Adipose tissue (tissue), 3 donors: ENCODE results near the gene PSMD8. TPM values are rescaled to one million over a fixed set of nuclear protein-coding genes. Genes with fewer than 3 reads are reported as not detected.
"Not testable (repeated sequence)": the region's sequence is repeated elsewhere in the genome, so short reads cannot be mapped to it uniquely, and the experiment has no call there.

ENCODE experiments used
- H3K27ac ChIP-seq: one replicate; pipeline ENCODE4 v1.5.1; 2013; ENCODE audit warnings: low read depth, low read length
- WGBS, 3 donors: extraction: QIAGEN DNeasy Blood & Tissue Kit; methylation state at CpG; one replicate each; pipeline ENCODE4 v1.1.7; 2013; 5-methylcytosine and 5-hydroxymethylcytosine counted together
- polyA plus RNA-seq, 3 donors: library from polyadenylated mRNA; stranded (reverse); fragments of 200-250 nt; gene quantifications; one replicate each; pipeline ENCODE4 v1.2.3, GENCODE V29; 2013
- donor health status: healthy with polysubstance abuse.
- donor health status: Bipolar disorder and iron deficiency.
- donor health status: healthy.

Gene PSMD8
- 100 to 1,000 TPM; 138 to 486 (median 165) TPM for polyA plus RNA-seq

DNA sequence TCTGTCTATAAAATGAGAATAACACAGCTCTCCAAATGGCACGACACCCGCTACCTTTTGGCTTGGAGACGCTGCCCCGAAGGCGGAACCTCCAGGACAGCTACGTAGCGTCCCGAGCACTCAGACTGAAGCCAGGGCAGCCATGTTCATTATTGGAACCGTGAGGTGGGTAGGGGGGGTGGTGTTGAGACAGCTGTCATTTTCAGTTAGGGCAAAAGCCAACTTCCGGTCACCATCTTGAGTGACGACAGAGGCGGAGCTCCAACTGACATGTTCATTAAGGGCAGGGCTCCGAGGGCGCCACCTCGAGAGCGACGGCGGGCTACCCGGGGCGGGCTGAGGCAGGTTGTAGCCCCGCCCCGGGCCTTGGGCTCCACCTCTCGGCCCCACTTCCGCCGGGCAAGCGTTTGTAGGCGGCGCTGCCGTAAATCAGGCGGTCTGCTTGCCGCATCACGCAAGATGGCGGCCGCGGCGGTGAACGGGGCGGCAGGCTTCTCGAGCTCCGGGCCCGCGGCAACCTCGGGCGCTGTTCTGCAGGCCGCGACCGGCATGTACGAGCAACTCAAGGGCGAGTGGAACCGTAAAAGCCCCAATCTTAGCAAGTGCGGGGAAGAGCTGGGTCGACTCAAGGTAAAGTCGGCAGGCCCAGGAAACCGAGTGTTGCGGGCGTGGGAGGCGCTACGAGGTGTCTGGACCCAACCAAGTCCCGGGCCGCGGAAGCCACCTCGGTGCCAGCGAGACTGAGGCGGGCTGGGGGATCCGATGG is at the start of gene PSMD8:
PSMD8 (plus strand) TSS at position 240 of the 766 bp plus-strand sequence; CDS start at position 271, 31 bp downstream.
- 0% methylated on average over 65 of the region's 65 CpGs for WGBS, 3 donors
- peak within 1 kb of the TSS; percentile 76 for H3K27ac ChIP-seq

DNA sequence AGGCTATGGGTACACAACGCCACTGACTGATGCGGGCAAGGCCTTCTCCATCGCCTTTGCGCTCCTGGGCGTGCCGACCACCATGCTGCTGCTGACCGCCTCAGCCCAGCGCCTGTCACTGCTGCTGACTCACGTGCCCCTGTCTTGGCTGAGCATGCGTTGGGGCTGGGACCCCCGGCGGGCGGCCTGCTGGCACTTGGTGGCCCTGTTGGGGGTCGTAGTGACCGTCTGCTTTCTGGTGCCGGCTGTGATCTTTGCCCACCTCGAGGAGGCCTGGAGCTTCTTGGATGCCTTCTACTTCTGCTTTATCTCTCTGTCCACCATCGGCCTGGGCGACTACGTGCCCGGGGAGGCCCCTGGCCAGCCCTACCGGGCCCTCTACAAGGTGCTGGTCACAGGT is 47.8 kb upstream of the PSMD8 start:
- WGBS, 3 donors = 94 to 97% (median 95%) methylated on average over 22 of the region's 22 CpGs
- no peak overlapping the region for H3K27ac ChIP-seq

DNA sequence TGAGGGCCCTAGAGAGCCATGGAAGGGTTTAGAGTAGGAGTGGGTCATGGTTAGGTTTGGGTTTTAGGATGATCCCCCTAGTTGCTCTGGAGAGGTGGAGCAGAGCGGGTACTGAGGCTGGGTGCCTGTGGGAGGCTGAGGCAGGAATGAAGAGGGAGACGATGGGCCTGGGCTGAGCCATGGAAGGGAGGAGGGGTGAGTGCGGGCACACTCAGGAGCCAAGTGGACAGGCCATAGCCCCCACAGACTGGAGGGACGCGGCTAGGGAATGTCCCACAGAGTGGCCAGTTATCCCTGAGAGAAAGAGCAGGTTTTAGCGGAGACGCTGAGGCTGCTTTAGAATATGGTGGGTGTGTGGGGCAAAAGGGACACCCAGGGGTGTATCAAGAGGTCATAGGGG is 44.7 kb upstream of the PSMD8 start:
- no peak overlapping the region for H3K27ac ChIP-seq
- WGBS, 3 donors = 94 to 96% (median 94%) methylated on average over 7 of the region's 7 CpGs

DNA sequence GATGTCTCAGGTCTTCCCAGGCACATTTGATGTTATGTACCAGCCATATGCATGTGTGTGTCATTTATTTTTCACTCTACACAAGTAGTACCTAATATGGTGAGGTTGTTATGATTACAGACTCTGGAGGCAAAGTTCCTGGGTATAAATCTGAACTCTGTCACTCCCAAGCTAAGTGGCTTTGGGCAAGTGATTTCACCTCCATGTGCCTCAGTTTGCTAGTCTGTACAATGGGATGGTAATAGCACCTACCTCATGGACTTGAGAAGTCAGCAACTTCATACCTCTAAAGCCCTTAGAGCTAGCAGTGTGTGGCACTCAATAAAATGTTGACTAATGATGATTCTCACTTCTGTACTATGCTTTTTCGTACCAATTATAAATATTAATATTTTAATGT is 42.6 kb upstream of the PSMD8 start:
- 77 to 90% (median 83%) methylated on average over 1 of the region's 1 CpG for WGBS, 3 donors
- H3K27ac ChIP-seq = no peak overlapping the region

DNA sequence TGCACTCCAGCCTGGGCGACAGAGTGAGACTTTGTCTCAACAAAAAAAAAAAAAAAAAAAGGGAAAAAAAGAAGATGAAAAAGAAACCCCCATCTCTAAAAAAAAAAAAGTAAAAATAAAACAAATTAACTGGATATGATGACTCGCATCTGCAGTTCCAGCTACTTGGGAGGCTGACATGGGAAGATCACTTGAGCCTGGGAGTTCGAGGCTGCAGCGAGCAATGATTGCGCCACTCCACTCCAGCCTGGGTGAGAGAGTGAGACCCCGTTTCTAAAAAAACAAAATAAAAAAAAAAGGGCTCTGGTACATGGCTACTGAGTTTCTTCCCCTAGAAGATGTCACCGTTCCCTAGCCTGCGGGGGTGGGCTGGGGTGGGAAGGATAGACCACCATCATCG is 41.1 kb upstream of the PSMD8 start:
- H3K27ac ChIP-seq = no peak overlapping the region
- WGBS, 3 donors = 87 to 90% (median 87%) methylated on average over 9 of the region's 9 CpGs

DNA sequence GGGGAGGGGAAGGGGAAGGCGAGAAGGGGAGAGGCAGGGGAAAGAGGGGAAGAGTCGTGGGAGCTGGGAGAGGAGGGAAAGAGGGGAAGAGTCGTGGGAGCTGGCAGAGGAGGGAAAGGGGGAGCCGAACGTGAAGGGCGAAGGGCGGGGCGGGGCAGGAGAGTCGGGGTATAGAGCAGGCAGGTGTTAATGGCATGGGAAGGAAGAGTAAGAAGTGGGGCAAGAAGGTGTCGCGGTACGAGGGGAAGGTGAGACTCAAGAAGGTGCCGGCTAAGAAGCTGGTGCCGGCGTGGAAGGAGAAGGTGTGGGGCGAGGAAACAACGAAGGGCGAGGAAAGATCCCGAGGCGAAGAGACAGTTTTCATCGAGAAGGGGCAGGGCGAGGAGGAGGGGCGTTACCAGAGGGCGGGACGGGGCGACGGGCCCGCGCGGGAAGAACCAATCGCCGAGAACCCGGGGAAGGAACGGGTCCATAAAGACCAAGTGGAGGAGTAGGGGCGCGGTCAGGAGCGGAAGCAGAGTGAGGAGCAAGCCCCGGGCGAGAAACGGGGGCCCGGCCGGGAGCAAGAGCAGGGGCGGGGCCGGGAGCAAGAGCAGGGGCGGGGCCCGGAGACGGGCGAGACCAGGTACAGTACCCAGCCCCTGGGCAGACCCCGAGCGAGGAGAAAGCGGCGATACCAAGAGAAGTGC is 38.3 kb upstream of the PSMD8 start:
- WGBS, 3 donors = 0 to 1% (median 1%) methylated on average over 52 of the region's 52 CpGs
- peak overlapping the region; percentile 23 for H3K27ac ChIP-seq

DNA sequence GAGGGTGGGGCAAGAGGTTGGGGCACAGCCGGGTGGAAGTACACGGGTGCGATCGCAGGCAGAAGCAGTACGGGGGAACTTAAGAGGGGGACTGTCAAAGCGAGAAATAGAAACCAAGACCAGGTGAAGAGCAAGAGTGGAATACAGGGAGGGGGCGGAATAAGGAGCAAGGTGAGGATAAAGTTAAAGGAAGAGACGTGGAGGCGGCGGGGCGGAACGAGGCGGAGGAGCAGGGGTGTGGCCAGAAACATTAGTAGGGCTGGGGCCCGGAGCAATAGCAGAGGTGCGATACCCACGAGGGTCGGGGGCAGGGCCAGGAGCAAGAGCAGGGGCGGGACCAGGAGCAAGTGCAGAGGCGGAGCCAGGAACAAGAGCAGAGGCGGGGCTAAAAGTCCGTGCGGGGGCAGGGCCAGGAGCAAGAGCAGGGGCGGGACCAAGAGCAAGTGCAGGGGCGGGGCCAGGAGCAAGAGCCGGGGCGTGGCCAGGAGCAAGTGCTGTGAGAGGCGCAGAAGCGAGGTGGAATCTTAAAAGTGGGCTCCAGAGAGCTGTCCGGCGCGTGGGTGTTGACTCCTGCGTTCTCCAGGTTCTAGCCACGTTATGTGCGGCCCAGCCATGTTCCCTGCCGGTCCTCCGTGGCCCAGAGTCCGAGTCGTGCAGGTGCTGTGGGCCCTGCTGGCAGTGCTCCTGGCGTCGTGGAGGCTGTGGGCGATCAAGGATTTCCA is 37.6 kb upstream of the PSMD8 start:
- H3K27ac ChIP-seq = no peak overlapping the region
- WGBS, 3 donors = 1 to 8% (median 7%) methylated on average over 40 to 41 of the region's 41 CpGs

DNA sequence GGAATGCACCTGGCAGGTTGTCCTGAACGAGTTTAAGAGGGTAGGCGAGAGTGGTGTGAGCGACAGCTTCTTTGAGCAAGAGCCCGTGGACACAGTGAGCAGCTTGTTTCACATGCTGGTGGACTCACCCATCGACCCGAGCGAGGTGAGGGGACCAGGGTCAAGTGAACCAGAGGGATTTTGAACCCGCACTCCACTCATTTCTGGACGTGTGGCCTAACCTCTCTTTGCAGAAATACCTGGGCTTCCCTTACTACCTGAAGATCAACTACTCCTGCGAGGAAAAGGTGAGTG is 37.1 kb upstream of the PSMD8 start:
- H3K27ac ChIP-seq = no peak overlapping the region
- WGBS, 3 donors = 44 to 73% (median 70%) methylated on average over 10 of the region's 10 CpGs

DNA sequence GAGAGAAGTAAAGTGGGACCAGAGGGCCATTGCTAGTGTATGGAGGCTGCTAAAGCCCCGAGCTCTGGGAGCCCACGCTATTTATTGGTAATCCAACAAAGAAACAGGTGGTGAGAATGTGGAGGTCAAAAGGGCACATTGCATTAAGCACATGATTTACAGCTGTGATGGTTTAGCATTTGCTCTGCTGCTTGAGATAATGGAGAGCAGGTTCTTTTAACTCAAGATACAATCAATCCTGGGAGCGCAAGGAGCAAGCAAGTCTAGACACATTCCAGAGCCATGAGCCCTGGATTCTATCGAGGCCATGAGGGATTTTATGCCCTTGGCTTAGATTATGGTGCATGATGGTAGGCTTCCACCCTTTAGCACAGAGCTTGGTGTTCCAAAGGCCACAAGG is 35.4 kb upstream of the PSMD8 start:
- not testable (repeated sequence) for H3K27ac ChIP-seq
- WGBS, 3 donors = 56 to 81% (median 80%) methylated on average over 4 of the region's 4 CpGs

DNA sequence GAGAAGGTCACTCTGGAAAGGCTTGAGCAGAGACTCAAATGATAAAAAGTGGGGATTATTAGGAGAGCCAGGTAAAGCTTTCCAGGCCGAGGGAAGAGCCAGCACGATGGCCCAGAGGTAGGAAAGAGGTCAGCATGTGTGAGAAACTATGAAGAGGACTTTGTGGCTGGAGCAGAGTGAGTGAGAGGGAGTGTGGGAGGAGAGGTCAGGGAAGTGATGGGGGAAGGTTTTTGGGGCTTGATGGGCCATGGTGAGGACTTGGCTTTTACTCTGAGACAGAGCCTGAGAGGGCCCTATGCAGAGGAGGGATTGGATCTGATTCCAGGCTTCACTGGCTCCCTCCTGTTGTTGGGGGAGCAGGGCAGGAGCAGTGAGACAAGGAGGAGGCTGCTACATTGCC is 33.4 kb upstream of the PSMD8 start:
- no peak overlapping the region for H3K27ac ChIP-seq
- WGBS, 3 donors = 79 to 97% (median 96%) methylated on average over 2 of the region's 2 CpGs

DNA sequence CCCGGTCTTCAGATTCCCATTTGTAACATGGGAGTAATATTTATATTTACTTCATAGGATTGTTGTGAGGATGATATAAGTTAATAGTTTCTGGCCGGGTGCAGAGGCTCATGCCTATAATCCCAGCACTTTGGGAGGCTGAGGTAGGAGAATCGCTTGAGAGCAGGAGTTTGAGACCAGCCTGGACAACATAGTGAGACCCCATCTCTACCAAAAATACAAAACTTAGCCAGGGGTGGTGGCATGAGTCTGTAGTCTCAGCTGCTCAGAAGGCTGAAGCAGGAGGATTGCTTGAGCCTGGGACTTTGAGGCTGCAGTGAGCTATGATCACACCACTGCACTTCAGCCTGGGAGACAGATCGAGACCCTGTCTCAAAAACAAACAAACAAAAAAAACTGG is 27.5 kb upstream of the PSMD8 start:
- H3K27ac ChIP-seq = no peak overlapping the region
- 80 to 91% (median 87%) methylated on average over 4 of the region's 4 CpGs for WGBS, 3 donors

DNA sequence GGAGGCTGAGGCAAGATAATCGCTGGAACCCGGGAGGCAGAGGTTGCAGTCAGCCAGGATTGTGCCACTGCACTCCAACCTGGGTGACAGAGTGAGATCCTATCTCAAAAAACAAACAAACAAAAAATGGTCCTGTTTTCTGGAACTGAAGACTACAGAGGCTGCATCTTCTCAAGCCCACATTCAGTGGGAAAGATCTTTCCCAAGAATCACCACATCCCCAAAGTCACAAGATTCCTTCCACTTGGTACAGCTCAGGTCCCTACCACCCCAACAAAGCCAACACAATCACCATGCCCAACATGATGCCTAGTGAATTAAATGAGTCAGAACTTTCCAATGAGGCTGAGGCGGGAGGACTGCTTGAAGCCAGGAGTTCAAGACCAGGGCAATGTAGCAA is 23.5 kb upstream of the PSMD8 start:
- WGBS, 3 donors = 76 to 85% (median 77%) methylated on average over 3 of the region's 3 CpGs
- no peak overlapping the region for H3K27ac ChIP-seq

DNA sequence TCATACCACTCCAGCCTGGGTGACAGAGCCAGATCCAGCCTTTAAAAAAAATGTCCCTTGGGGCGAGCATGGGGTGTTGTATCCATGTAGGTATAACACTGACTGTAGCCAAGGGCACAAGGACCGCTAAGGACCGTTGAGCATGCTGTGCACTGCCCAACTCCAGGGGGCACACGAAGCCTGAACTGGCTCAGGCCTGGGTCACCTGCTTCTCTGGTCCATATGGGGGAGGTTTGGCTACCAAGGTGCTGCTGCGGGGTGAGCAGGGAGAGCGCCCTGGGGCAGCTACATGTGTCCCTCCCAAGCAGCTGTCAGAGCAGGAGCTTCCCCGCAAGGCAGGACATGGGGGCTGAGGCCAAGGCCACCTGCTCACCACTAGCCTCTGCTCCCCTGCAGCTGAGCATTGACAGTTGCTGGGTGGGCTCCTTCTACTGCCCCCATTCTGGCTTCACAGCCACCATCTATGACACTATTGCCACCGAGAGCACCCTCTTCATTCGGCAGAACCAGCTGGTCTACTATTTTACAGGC is 22.4 kb upstream of the PSMD8 start:
- WGBS, 3 donors = 69 to 80% (median 76%) methylated on average over 9 of the region's 9 CpGs
- no peak overlapping the region for H3K27ac ChIP-seq

DNA sequence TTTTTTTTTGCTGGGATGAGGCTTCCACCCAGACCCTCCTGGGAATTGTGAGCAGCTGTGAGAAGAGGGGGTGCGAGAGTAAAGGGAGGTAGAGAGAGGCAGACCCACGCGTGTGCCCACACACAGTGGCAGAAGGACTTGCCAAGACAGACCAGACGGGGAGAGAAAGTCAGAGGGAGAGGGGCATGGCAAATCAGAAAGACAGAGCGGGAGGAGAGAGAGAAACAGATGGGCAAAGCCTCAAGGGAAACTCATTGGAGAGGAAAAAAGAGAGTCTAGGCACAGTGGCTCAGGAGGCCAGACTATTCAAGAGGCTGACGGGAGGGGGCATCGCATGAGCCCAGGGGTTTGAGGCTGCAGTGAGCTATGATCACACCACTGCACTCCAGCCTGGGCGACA is 21.8 kb upstream of the PSMD8 start:
- H3K27ac ChIP-seq = no peak overlapping the region
- 68 to 80% (median 68%) methylated on average over 8 of the region's 8 CpGs for WGBS, 3 donors

DNA sequence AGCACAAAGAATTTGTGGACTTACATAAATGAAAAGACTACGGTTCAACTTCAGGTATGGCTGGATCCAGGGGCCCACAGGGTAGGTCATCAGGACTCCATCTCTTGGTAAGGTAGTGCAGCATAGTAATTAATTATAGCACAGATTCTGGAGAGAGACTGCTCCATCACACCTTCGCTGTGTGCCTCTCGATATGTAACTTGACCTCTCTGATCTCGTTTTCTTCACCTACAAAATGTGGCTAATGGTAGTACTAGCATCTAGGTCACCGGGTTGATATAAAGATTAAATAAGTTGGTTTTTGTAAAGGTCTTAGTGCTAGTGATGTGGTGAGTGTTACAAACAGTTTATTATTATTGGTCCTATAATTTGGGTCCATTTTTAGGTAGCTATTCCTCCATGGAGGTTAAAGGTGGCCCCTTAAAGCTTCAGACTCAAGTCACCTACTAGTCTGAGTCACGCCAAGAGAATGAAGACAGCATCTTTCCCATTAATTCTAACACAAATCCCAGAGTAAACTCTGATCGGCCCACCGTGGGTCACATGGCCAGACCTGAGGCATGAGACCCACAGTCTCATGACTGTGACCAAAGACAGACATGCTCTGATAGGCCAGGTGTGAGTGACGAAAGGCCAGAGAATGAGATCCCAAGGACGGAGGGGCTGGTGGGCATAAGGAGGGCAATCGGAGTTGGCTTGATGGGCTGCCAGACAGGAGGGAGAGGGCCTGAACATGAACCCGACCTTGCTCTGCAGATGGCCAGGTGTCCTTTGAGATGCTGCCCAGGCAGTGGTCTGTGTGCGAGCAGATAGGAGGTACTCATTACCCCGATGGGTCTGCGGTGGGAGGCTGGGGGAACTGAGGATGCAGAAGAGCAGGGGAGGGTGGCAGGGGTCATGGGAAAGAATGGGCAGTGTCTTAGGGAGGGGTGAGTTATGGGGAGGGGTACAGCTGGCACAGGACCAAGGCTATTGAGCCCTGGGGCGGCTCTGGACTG is 18.3 kb upstream of the PSMD8 start:
- WGBS, 3 donors = 63 to 80% (median 79%) methylated on average over 16 of the region's 16 CpGs
- no peak overlapping the region for H3K27ac ChIP-seq

DNA sequence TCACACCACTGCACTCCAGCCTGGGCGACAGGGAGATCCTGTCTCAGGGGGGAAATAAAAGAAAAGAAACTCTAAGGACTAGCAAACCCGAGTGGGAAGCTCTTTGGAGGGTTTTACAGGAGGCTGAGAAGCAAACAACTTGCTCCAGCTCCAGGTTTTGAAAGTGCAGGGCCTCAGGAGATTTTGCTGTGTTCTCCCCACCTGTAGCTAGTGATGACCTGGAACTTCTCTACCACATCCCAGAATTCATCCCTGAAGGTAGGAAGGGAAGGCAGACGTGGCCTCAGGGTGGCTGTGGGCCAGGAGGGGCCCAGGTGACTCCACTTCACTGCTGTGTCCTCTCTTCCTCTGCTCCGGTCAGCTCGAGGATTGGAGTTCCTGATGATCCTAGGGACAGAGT is 16.3 kb upstream of the PSMD8 start:
- no peak overlapping the region for H3K27ac ChIP-seq
- 29 to 37% (median 37%) methylated on average over 5 of the region's 5 CpGs for WGBS, 3 donors

DNA sequence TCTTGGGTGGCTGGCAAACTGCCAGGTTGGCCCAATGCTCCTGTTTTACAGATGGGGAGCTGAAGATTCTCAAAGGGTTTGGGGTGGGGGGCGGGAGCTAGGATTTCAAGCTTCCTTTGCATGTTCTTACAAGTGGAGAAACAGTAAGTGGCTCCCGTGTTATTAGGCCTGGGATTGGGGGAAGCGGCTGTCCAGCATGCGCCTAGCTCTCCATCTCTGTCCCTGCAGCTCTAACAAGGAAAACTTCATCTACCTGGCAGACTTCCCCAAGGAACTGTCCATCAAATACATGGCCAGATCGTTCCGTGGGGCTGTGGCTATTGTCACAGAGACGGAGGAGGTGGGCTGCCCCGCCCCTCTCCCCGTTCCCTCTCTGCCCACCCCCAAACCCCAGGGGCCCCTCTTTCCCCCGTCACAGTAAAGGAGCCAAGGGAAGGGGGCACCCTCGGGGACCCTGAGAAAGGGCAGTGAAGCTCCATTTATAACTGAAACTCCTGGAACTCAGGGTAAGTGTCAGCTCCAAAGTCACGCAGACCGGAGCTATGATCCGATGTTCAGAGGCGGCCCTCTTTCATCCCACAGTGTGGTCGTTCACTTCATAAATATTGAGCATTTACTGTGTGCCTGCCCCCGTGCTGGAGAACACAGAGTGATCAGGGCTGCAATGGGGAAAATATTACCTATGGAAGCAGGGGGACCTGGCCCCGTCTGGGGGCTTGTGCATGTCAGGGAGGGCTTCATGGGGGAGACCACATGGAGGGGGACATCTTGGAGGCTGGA is 14.9 kb upstream of the PSMD8 start:
- no peak overlapping the region for H3K27ac ChIP-seq
- WGBS, 3 donors = 44 to 54% (median 51%) methylated on average over 18 of the region's 18 CpGs
